HFFc6 (cell line): ENCODE results near the gene CDH13. TPM values are rescaled to one million over a fixed set of nuclear protein-coding genes. Genes with fewer than 3 reads are reported as not detected.

Experiments
- DNase-seq: peaks from one replicate; pipeline ENCODE4 v3.0.0-alpha.2; 2018
- H3K27ac Mint-ChIP-seq: 2 replicates; pipeline ENCODE4 v1.8.0; 2020; ENCODE audit warnings: mild to moderate bottlenecking, mixed read lengths
- H3K27me3 Mint-ChIP-seq: 2 replicates; pipeline ENCODE4 v1.8.0; 2021; ENCODE audit warnings: mild to moderate bottlenecking, moderate library complexity, mixed read lengths; ENCODE audit not compliant: insufficient read depth
- H3K36me3 Mint-ChIP-seq: 2 replicates; pipeline ENCODE4 v1.8.0; 2021; ENCODE audit warnings: low read depth, mixed read lengths
- H3K4me1 Mint-ChIP-seq: 2 replicates; pipeline ENCODE4 v1.8.0; 2020; ENCODE audit warnings: low read depth, mixed read lengths
- H3K4me3 Mint-ChIP-seq: 2 replicates; pipeline ENCODE4 v1.8.0; 2020; ENCODE audit warnings: mild to moderate bottlenecking, moderate library complexity, mixed read lengths
- H3K9me3 Mint-ChIP-seq: 2 replicates; pipeline ENCODE4 v1.8.0; 2020; ENCODE audit warnings: mild to moderate bottlenecking, mixed read lengths
- total RNA-seq, 6 experiments: library from RNA; stranded (reverse); fragmentation: NEBNext Ultra II Directional; extraction: Animal tissue kit (Norgen Biotek cat#: 25700); gene quantifications; 2 replicates in 1 of 6; 3 replicates in 5 of 6; pipeline ENCODE4 v1.2.3, GENCODE V29; 2021
- TF ChIP-seq, protein P1 (sequence below): fragments of 200-600 bp; sonication (generic); IDR thresholded peaks from 2 replicates; pipeline ENCODE4 v1.5.0; 2021; ENCODE audit warnings: antibody characterized with exemption, mild to moderate bottlenecking

Gene CDH13
- total RNA-seq, 6 experiments from 2014 or later = 3.6 to 14.7 (median 4.7) TPM

DNA sequence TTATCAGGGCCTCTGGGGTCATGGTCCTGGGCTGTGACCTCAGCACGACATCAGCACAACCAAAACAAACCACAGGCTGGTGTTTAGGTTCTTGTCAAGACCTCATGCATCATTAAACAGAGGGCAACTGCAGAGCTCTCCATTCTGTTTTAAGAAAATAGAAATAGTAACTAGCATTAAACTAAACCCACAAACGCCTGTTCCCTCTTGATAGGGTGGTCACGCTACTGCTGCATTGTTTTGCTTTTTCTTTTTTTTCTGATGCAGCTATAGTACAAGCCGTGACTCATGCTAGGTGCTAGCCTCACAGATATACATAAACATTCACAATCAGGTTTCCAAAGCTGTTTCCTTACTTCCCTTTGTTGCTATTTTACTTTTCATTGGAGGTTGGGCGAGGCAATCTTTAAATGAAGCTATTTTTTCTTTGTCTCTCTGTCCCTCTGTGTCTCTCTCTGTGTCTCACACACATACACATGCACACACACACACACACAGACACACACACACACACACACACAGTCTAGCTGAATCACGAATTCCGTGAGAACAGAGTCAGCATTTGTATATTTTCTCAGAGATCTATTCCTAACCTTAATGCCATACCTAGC is 310.3 kb downstream of the CDH13 start:
- H3K4me1 Mint-ChIP-seq = no peaks in the 10 kb centered on the region
- DNase-seq = no peak
- H3K36me3 Mint-ChIP-seq = no peaks in the 10 kb centered on the region
- TF ChIP-seq, protein P1, sequence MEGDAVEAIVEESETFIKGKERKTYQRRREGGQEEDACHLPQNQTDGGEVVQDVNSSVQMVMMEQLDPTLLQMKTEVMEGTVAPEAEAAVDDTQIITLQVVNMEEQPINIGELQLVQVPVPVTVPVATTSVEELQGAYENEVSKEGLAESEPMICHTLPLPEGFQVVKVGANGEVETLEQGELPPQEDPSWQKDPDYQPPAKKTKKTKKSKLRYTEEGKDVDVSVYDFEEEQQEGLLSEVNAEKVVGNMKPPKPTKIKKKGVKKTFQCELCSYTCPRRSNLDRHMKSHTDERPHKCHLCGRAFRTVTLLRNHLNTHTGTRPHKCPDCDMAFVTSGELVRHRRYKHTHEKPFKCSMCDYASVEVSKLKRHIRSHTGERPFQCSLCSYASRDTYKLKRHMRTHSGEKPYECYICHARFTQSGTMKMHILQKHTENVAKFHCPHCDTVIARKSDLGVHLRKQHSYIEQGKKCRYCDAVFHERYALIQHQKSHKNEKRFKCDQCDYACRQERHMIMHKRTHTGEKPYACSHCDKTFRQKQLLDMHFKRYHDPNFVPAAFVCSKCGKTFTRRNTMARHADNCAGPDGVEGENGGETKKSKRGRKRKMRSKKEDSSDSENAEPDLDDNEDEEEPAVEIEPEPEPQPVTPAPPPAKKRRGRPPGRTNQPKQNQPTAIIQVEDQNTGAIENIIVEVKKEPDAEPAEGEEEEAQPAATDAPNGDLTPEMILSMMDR = no peak
- H3K4me3 Mint-ChIP-seq = no peak overlapping the region
- H3K9me3 Mint-ChIP-seq = peaks cover 35% of the 10 kb centered on the region
- no peaks in the 10 kb centered on the region for H3K27me3 Mint-ChIP-seq
- no peak overlapping the region for H3K27ac Mint-ChIP-seq

DNA sequence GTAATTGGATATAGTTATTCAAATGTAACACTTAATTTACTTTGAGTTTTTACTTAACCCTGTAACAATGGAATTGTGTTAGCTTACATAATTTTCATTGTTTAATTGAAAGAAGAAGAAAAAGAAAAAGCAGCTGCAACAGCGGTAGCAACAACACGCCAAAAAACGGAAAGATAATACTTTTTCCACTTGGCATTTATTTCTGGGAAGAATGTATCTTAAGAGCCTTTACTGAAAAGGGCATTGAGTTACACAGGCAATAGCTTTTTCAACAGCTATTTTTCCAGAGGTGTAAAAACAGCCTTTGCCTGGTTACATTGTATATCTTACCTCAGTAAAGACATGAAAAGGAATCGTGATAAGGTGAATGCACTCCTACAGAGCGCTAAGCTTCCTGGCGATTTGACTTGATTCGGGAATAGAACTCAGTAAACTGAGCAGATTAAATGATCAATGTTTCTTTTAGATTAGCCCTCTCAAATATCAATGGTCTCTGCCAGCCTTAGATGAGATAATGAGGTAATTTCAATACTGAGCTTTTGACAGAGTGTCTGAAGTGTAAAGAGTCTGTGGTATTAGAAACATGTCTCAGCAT is 311.3 kb downstream of the CDH13 start:
- Mint-ChIP-seq H3K4me3 (no peak overlapping the region), H3K27ac (no peak overlapping the region), H3K9me3 (peaks cover 32% of the 10 kb centered on the region), H3K27me3 (no peaks in the 10 kb centered on the region), H3K4me1 (no peaks in the 10 kb centered on the region), H3K36me3 (no peaks in the 10 kb centered on the region)
- DNase-seq = no peak
- TF ChIP-seq, protein P1 = no peak

DNA sequence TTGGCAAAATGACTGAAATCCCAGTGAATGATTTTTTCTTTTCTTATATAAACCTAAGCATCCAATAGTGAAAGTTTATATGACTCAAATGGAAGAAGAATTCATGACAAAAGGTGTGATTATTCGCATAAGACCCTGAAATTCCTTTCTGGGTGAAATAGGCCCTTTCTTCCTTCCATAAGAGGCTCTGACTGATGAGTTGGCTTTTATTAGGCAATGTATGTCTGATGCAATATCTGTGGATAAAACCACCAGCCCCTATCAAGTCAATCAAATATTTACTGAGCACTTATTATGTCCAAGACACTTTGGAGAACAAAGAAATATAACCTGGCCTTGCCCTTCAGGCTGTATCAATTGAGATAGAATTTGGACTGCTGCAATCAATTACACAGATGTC is 316.6 kb downstream of the CDH13 start:
- Mint-ChIP-seq H3K27me3 (no peaks in the 10 kb centered on the region), H3K4me1 (no peaks in the 10 kb centered on the region; the same call in 1 of the 2 replicates)

GRCh38 chr16:82945420-82946101 is 318.8 kb downstream of the CDH13 start:
- Mint-ChIP-seq H3K4me1 (no peaks in the 10 kb centered on the region; the same call in 1 of the 2 replicates), H3K36me3 (no peaks in the 10 kb centered on the region), H3K27me3 (no peaks in the 10 kb centered on the region), H3K9me3 (peaks cover 6% of the 10 kb centered on the region), H3K4me3 (no peak overlapping the region), H3K27ac (no peak overlapping the region)
- TF ChIP-seq, protein P1 = no peak
- no peak for DNase-seq

More for the DNA sequence above, 316.6 kb downstream of the CDH13 start:
- TF ChIP-seq, protein P1 = no peak
- Mint-ChIP-seq H3K9me3 (peaks cover 13% of the 10 kb centered on the region), H3K27ac (no peak overlapping the region), H3K36me3 (no peaks in the 10 kb centered on the region), H3K4me3 (no peak overlapping the region)
- no peak for DNase-seq

- DNase-seq = no peak
- no peak overlapping the region for H3K27ac Mint-ChIP-seq
- H3K27me3 Mint-ChIP-seq = no peaks in the 10 kb centered on the region
- no peaks in the 10 kb centered on the region; the same call in 1 of the 2 replicates for H3K4me1 Mint-ChIP-seq
- no peak overlapping the region for H3K4me3 Mint-ChIP-seq
- H3K36me3 Mint-ChIP-seq = no peaks in the 10 kb centered on the region
- TF ChIP-seq, protein P1 = no peak
- H3K9me3 Mint-ChIP-seq = no peaks in the 10 kb centered on the region; the same call in 1 of the 2 replicates
Observed at GRCh38 chr16:82947698-82948097, 320.9 kb downstream of the CDH13 start.
